ENCODE measurements around the gene C17orf67. TPM values are rescaled to one million over a fixed set of nuclear protein-coding genes. Genes with fewer than 3 reads are reported as not detected.

Gene C17orf67
- total RNA-seq, 4 donors from 2014 or later, result 1.4 to 27.4 (median 9.4) TPM; not detected in 1

GRCh38 chr17:56744721-56745120, 89.0 kb downstream of the C17orf67 start:
- DNase-seq, result no peak
- H3K27me3 ChIP-seq, result no peaks in the 10 kb centered on the region
- H3K36me3 ChIP-seq, result no peaks in the 10 kb centered on the region
- no peaks in the 10 kb centered on the region for H3K9me3 ChIP-seq
- H3K4me3 ChIP-seq, result no peak overlapping the region
- intact Hi-C loops (cut with DNase I; ENCODE audit: low total_unique reads), result no loop called here
- no peak for TF ChIP-seq CTCF (IDR thresholded peaks at IDR 0.05)
- no peak for TF ChIP-seq POLR2A (IDR thresholded peaks at IDR 0.05)
- no peaks in the 10 kb centered on the region for H3K4me1 ChIP-seq
- H3K27ac ChIP-seq, result no peak overlapping the region

- no peak for DNase-seq
- no peaks in the 10 kb centered on the region for H3K4me1 ChIP-seq
- TF ChIP-seq CTCF (IDR thresholded peaks at IDR 0.05), result no peak
Measured at GRCh38 chr17:56742601-56743000, 91.1 kb downstream of the C17orf67 start.

More at GRCh38 chr17:56742601-56743000, 91.1 kb downstream of the C17orf67 start:
- intact Hi-C loops (cut with DNase I; ENCODE audit: low total_unique reads), result no loop called here
- H3K9me3 ChIP-seq, result no peaks in the 10 kb centered on the region
- no peaks in the 10 kb centered on the region for H3K27me3 ChIP-seq
- no peak overlapping the region for H3K27ac ChIP-seq
- H3K4me3 ChIP-seq, result no peak overlapping the region
- no peaks in the 10 kb centered on the region for H3K36me3 ChIP-seq

Small RNAs within 50 kb of the gene (small RNA-seq; reads per million reads assigned to genes)
- gene RNU6-1158P, result not detected

Other genes with a start within 250 kb of the C17orf67 start
- gene NOG, start 240.2 kb downstream of the C17orf67 start, total RNA-seq, result 1 to 10 TPM in 1 of 4 donors, under 1 TPM in 1, not detected in 2; 0.21 to 2.6 TPM
- gene DGKE, start 231 bp upstream of the C17orf67 start, total RNA-seq, result 10 to 100 TPM; 14.4 to 31.2 (median 23.1) TPM
- gene TRIM25, start 80.1 kb upstream of the C17orf67 start, total RNA-seq, result 10 to 100 TPM; 17.4 to 80.0 (median 35.0) TPM
- gene COIL, start 127.1 kb upstream of the C17orf67 start, total RNA-seq, result 10 to 100 TPM in 3 of 4 donors, 1 to 10 TPM in 1; 6.9 to 26.1 (median 14.3) TPM
- 10 to 100 TPM; 37.7 to 58.0 (median 48.2) TPM for gene SCPEP1, start 144.2 kb upstream of the C17orf67 start, total RNA-seq

Data from uterus (tissue), 4 donors.